ENCODE results near the gene C4orf17.

The C4orf17 gene

GRCh38 chr4:99540277-99540939, 29.6 kb downstream of the C4orf17 start:
- DNase-seq: no peak

GRCh38 chr4:99552872-99553271, 42.1 kb downstream of the C4orf17 start:
- DNase-seq: no peak

- DNase-seq: peak; percentile 97
These were observed 52.7 kb downstream of the C4orf17 start, which contains the start of gene TRMT10A for GRCh38 chr4:99563310-99564186. TRMT10A (minus strand) TSS chr4:99564039; CDS start chr4:99559338, 4,701 bp downstream.

GRCh38 chr4:99564921-99565320, 54.1 kb downstream of the C4orf17 start:
- no peak for DNase-seq

- no peak for DNase-seq
These were observed 61.1 kb downstream of the C4orf17 start for GRCh38 chr4:99571883-99572282.

- no peak for DNase-seq
These were observed 61.9 kb downstream of the C4orf17 start for GRCh38 chr4:99572527-99573240.

- DNase-seq: no peak
These were observed 63.0 kb downstream of the C4orf17 start for GRCh38 chr4:99573735-99574368.

- no peak for DNase-seq
These were observed 63.9 kb downstream of the C4orf17 start, which contains the start of gene MTTP for GRCh38 chr4:99574530-99575324. MTTP (plus strand) TSS chr4:99574824; CDS start chr4:99574910, 86 bp downstream.

GRCh38 chr4:99578714-99579113, 67.9 kb downstream of the C4orf17 start:
- no peak for DNase-seq

- DNase-seq: no peak
These were observed 74.7 kb downstream of the C4orf17 start for GRCh38 chr4:99585516-99585915.

GRCh38 chr4:99586322-99586721, 75.5 kb downstream of the C4orf17 start:
- DNase-seq: no peak

- no peak for DNase-seq
These were observed 76.0 kb downstream of the C4orf17 start for GRCh38 chr4:99586797-99587196.

- DNase-seq: no peak
These were observed 76.5 kb downstream of the C4orf17 start for GRCh38 chr4:99587309-99587708.

- DNase-seq: no peak
These were observed 77.0 kb downstream of the C4orf17 start for GRCh38 chr4:99587803-99588202.

GRCh38 chr4:99591757-99592156, 80.9 kb downstream of the C4orf17 start:
- no peak for DNase-seq
